NCI-H146 treated with DMSO at 0.1 percent for 48 hours (cell line): ENCODE results near the gene CA4.

Experiments used
- DNase-seq: peaks from one replicate; lab custom pipeline; 2025; ENCODE audit not compliant: unreplicated experiment; lab: John Stamatoyannopoulos, UW

Gene CA4

DNA sequence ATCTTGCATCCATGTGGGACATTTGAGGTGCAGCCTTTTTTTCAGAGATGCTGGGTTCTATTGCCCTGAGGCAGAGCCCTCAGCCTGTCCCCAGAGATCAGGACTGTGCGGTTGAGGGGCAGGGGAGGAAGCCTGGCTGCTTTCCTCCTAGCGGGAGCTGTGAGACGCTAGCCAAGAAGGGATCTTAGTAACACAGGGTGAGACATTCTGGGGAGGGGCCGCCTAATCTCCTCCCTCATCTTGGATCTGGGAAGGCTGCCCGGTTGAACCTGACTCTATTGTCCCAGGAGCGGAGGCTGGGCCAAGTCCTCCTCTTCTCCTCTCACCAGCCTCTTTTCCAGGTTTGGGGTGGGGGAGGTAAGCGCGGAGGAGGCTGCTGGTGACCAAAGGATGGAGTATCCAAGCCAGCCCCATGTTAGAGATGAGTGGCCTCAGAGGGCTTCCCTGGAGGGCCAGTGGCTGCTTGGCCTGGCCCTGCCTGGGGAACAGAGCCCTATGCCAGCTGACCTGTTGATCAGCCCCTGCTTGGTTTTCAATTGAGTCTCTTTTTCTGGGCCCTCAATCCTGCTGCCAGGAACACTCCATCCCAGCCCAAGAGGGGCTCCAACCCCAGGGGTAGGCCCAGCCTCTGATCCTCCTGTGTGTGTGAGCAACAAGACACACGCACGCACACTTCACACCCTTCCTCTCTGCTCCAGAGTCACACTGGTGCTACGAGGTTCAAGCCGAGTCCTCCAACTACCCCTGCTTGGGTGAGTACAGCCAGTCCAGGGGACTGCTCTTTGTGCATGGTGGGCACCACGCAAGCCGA, 5.0 kb downstream of the CA4 start:
- DNase-seq = no peak

GRCh38 chr17:60155427-60155814, 5.6 kb downstream of the CA4 start:
- DNase-seq = no peak

DNA sequence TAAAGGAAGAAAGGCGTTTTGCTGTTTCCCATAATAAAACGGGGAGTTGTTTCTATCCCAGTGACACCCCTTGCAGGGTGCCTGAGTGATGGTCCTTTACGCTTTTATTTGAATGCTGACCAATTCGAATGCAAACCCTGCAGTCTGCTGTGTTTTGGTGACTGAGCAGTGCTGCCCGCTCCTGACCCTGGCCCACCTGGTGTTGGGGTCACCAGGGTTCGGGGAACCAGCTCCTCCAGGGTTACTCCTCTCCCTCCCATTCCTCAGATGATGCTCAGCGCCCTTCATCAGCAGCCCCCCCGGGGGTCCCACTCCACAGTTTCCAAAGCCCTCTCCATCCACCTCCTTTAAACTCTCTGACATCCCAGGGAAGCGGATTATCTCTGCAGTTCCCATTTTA, 6.0 kb downstream of the CA4 start:
- DNase-seq = no peak

DNA sequence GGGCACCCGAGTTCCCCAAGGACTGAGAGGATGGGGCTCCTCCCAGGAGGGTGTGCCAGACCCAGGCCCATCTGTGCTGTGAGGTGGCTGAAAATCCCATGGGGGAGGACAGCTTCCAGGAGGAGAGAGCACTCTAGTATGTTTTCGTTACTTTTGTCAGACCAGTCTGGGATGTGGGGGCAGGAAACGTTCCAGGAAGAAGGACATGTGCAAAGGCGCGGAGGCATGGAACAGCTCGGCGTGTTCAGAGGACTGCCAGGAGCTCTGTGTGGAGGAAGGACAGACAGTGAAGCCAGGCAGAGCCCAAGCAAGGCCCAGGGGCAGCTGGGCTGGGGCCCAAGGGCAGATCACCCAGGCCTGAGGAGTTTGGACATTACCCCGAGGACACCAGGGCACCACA, 7.0 kb downstream of the CA4 start:
- no peak for DNase-seq

DNA sequence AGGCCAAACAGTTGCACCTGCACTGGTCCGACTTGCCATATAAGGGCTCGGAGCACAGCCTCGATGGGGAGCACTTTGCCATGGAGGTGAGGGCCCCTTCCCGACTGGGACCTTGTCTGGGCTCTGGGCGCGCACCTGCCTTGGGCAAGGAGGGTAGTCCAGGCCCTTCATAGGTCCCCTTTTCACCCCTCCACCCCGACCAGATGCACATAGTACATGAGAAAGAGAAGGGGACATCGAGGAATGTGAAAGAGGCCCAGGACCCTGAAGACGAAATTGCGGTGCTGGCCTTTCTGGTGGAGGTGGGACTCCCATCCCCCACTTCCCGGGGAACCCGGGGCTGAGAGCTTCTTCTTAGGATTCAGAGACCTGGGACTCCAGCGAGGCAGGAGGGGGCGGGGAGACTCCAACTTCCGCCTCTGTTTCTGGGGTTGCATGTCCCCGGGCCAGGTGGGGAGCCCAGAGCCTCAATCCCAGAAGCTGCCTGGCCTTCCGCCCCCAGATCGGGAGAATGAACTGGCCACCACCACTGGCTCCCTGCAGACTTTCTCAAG, 7.8 kb downstream of the CA4 start:
- no peak for DNase-seq

DNA sequence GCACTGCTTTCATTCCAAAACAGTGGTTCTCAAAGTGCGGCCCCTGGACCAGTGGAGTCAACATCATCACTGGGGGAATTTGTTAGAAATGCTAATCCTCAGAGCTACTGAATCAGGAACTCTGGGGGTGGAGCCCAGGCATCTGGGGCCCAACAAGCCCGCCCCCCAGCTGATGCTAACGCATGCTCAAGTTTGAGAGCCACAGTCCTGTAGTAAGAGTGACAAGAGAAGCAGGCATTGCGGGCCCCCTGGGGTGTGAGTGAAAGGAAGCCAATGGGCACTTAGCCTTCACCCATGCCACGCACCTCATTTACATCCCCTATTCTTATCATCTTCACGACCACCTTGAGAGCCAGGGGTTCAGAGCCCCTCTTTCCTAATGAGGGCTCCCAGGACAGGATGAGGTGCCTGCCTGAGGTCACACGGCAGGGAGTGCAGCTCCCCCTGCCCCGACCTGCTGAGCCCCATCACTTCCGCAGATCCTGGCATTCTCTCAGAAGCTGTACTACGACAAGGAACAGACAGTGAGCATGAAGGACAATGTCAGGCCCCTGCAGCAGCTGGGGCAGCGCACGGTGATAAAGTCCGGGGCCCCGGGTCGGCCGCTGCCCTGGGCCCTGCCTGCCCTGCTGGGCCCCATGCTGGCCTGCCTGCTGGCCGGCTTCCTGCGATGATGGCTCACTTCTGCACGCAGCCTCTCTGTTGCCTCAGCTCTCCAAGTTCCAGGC, 9.1 kb downstream of the CA4 start:
- DNase-seq = no peak

- no peak for DNase-seq
Measured at GRCh38 chr17:60159479-60159866, 9.7 kb downstream of the CA4 start.

DNA sequence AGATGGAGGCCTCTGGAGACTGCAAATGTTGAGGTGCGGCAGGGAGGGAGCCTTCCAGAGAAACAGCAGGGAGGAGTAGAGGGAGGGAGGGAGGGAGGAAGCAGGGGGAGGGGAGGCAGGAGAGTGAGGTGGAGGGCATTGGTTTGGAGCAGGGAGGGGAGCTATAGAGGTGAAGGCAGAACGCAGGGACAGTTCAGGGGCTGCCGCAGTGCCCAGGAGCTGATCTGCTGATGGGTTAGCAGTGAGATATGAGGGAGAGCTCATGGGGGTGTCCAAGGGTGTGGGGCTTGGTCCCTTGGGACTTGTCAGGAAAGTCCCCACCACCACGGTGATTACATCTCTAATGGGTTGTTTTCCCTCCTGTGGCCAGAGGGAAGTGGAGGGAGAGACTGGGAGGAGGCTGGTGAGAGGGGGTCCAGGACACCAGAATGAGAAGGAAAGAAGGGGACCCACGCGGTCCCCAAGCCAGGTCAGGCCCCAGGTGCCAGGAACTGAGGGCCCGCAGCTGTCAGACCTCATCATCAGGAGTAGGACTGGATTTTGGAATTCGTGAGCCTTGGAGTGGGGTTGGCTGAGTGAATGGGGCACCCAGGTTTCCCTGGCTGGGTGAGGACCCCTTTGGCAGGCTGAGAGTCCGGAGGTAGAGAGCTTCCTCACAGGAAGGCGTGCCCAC, 11.2 kb downstream of the CA4 start:
- no peak for DNase-seq

DNA sequence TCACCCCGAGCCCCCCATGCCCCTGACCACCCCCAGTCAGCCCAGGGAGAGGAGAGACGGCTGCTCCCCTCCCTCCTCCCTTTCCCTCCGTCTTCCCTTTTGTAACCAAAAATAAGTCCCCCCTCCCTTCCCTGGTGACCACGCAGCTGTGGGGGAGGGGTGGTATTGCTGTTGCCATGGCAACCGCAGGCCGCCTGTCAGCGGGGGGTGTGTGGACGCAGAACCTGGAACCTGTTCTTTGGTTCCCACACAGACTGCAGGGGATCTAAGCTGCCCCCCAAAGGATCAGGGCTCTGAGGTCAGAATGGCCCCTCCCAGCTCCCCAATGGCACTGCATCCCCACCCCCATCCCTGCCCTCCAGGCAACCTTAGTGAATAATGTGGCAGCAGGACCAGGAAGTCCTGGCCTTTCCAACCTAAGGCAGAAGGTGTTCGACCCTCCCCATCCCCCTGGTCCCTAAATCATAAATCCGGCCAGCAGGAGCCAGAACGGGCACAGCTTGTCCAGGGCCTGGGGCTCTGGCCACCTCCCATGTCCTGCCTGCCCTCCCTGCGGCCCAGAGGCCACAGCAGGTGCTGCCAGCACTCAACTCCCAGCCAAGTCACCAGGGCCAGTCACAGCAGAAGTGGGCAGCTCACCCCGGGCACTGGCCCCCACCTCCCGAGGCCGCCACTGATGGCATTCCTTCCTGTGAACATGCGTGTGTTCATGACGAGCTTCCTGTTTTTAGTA, 12.0 kb downstream of the CA4 start:
- DNase-seq = no peak

GRCh38 chr17:60163108-60163784, 13.5 kb downstream of the CA4 start:
- no peak for DNase-seq

- DNase-seq = no peak
Measured at GRCh38 chr17:60164164-60164563, 14.4 kb downstream of the CA4 start.

- DNase-seq = no peak
Measured at GRCh38 chr17:60164697-60165096, 14.9 kb downstream of the CA4 start.

DNA sequence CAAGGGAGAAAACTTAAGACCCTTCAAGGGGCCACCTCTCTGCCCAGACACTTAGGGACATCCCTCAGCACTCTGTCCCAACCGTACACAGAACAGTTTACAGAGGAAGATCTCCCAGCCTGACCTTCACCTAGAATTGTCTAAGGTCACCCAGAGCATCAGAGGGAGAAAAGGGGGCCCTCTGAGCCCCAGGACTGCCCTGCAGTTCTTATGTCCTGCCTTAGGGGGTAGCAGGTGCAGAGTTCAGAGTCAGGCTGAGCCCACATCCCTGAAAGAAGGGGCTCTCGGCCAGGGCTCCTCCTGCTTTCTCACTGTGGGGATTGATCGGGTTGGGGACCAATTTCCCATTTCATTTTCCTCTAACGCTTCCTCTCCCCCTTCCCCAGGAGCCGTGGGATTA, 15.4 kb downstream of the CA4 start:
- DNase-seq = no peak

- no peak for DNase-seq
Measured at GRCh38 chr17:60165971-60166370, 16.2 kb downstream of the CA4 start.

GRCh38 chr17:60167065-60167741, 17.4 kb downstream of the CA4 start:
- no peak for DNase-seq

GRCh38 chr17:60168654-60169053, 18.9 kb downstream of the CA4 start:
- no peak for DNase-seq

DNA sequence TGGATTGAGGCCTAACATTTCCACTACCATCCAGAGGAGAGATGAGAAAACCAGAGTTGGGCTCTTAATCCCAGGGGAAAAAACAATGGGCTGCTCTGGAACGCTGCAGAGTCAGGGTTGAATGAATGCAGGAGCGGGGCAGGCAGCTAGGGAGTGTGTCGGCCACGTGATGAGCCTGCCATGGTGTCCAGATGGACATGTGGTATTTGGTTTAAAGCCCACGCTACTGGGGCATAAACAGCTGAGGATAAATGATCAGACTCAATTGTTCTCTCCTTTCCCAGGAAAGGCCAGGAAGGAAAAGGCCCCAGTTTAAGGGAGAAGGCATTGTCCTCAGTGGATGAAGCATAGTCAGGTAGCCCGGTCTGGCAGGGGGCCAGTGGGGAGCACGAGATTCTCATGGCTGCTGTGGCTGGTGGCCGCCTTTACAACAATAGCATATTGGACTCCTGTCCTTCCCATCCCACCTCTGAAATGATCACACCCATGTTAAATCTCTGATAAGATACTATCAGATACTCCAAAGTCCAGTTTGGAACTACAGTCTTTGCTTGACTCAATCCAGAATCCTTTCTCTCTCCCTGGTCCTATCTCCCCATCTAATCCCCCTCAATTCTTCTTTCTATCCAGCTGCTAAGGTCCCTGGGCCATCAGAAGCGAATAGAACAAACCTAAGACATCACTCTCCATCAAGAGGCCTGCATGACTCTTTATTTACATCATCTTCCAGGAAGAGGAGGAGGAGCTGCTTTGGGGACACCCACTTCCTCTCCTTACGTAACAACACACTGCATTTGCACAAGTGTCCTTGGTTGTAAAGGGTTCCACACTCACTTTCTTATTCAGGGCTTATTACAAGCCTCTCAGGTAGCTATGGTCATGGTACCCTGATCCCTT, 20.4 kb downstream of the CA4 start:
- no peak for DNase-seq

DNA sequence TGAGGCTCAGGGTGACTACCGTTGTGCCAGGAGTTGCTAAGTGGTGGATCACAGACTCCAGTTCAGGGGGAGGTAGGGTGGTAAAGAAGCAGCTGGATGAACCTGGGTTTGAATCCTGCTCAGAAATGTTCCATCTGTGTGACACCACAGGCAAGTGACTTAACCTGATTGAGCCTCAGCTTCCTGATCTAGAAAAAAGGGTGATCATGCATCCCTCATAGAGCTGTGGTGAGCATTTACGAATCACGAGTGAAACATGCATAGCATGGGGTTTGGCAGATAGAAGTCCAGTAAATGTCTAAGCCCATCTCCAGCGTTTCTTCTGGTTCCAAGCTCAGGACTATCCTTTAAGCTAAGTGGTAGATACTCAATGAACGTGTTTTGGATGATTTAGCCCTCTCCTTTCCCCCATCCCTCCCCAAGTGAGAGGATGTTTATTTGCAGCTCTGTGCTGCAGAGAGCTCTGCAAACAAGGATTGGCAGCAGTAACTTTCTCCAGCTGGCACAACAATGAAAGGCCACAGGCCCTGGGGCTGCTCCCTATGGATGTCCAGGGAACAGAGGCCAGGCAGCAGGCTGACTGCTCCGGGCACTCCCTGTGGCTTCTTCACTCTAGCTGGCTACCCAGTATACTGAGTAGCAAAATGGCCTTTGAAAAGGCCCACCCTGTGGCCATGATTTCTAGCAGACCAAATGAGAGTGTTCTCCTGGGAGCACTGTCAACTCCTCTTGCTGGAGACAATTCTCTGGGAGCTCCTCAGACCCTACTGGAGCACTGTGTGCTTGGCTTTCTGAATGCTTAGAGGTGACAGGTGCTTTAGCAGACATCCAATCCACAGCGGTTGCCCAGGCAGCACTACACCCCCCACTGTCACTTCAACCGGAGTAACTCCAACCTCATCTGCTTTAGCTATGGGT, 21.3 kb downstream of the CA4 start:
- DNase-seq = peak; percentile 73
